Islet precursor cell (in vitro differentiated cells): ENCODE data around the gene NFIL3.
"Not testable (repeated sequence)": the region's sequence is repeated elsewhere in the genome, so short reads cannot be mapped to it uniquely, and the experiment has no call there.

Experiments used
- DNase-seq: peaks from one replicate; pipeline ENCODE4 v3.0.0-alpha.2; 2018

NFIL3 gene, protein sequence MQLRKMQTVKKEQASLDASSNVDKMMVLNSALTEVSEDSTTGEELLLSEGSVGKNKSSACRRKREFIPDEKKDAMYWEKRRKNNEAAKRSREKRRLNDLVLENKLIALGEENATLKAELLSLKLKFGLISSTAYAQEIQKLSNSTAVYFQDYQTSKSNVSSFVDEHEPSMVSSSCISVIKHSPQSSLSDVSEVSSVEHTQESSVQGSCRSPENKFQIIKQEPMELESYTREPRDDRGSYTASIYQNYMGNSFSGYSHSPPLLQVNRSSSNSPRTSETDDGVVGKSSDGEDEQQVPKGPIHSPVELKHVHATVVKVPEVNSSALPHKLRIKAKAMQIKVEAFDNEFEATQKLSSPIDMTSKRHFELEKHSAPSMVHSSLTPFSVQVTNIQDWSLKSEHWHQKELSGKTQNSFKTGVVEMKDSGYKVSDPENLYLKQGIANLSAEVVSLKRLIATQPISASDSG

DNA sequence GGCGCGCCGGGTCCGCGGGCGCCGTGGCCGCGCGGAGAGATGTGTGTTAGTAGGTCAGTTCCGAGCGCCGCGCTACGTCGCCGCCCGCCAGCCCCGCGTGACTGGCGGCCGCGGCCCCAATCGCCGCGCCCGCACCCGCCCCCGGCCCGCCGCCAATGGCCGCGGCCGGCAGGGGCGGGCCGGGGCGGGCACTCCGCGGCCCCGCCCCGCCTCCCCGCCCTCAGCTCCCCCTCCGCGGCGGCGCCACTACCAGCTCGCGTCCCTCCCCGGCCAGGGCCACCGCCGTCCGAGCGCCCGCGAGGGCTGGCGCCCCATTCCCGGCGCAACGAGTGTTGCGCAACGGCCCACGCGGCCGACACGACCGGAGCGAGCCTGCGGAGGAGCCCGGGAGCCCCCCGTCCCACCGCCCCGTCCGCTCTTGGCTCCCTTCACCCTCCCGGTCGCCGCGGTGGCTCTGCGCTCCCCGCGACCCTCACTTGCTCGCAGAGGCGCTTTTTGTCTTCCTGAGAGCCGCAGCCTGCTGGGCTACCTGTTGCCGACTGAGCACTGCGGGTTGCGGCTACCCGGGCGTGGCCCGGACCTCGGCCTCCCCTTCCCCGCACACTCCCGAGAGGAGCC is at the start of gene NFIL3:
NFIL3 (minus strand) TSS at position 48 of the 618 bp plus-strand sequence. CDS start 13,098 bp downstream, outside the sequence.
- peak; percentile 86 for DNase-seq

DNA sequence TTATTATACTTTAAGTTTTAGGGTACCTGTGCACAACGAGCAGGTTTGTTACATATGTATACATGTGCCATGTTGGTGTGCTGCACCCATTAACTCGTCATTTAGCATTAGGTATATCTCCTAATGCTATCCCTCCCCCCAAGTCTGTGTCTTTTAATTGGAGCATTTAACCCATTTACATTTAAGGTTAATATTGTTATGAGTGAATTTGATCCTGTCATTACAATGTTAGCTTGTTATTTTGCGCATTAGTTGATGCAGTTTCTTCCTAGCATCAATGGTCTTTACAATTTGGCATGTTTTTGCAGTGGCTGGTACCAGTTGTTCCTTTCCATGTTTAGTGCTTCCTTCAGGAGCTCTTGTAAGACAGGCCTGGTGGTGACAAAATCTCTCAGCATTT is 47.9 kb upstream of the NFIL3 start:
- not testable (repeated sequence) for DNase-seq

DNA sequence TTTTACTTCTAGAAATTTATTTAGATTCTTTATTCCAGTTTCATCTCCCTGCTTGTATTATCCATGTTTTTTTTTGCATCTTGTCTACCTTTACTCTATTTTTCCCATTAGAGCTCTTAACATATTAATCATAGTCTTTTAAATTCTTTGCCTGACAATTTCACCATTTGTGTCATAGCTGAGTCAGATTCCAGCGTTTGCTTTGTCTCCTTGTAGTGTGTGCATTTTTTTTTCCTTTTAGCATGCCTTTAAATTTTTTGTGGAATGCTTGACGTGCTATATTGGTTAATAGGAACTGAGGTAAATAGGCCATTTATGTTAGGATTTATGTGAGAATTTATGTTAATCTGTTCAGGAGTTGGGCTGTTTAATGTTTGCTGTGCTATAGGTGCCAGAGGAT is 41.8 kb upstream of the NFIL3 start:
- no peak for DNase-seq

DNA sequence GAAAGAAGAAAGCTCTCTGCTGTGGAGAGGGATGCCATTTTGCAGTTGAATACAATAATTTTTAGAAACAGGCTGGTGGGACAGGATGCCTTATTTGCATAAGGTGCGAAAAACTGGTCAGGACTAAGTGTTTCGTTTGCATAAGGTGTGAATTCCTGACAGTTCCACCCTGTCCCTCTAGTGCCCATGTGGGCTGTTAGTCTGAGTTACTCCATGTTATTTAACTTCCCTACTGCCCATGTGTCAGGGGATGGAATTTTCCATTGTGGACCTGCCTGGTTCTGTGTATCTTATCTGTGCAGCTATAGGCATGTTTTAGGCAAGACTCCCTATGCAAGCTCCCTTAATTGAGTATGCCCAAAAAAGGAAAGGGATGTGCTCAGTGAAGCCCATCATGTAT is 35.3 kb upstream of the NFIL3 start:
- DNase-seq: no peak

DNA sequence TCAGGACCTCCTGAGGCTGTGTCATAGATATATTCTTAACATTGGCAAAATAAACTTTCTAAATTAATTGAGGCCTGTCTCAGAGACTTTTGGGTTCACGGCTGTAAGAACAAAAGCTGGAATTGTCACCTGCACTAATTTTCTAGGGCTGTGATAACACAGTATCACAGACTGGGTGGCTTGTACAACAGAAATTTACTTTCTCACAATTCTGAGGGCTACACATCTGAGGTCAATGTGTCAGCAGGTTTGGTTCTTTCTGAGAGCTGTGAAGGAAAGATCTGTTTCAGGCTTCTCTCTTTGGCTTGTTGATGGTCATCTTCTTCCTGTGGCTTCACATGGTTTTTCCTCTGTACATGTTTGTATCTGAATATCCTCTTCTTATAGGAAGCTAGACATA is 29.2 kb upstream of the NFIL3 start:
- DNase-seq: no peak

DNA sequence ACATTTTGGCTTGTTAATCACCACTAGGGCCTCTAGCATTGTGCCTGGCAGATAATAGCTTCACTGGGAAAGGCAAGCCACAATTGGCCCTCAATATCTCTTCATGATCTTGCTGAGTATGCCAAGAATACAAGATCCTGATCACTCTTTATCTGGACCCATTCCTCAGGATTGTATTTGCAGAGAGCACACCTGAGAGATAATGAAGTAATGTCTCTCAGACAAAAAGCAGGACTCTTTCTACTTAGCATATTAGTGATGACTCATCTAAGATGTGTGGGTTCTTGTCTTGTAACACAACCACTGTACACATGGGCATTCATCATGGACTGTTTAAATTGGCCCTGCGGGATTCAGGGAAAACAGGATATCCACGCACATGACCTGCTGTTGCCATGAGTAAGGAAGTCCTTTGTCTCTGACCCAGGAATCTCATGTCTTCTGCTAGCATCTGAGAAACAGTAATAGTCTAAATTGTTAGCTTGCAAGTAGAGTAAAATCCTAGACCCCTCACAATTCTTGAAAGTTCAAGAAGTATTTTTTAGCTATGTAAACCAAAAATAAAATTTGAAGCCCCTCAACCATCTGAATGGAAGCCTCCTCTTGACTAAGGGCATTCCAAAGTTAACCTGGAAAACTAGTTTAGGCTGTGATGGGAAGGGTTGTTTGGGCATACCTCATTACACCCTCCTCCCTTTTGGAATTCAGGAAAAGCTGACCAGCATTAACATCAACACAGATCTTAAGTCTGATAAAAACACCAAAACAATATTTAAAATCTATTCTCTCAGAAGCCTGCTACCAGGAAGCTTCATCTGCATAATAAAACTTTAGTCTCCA is 28.0 kb upstream of the NFIL3 start:
- DNase-seq: peak; percentile 88

DNA sequence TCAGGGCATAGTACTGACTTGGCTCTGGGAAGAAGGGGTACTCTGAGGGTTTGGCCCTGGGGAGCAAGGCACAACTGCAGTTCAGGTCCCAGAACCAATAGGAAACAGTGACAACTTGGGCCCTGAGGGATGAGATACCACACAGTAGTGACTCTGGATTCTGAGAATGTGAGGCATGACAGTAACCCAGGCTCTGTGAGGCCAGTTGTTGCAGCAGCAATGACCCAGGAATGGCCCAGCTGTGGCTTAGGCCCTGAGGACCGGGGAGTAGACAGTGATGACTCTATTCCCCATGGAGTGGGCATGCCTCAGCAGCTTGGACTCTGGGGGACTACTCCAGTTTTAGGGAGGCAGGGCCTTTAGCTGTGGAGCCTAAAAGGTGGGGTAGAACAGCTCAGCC is 21.5 kb upstream of the NFIL3 start:
- peak; percentile 64 for DNase-seq

DNA sequence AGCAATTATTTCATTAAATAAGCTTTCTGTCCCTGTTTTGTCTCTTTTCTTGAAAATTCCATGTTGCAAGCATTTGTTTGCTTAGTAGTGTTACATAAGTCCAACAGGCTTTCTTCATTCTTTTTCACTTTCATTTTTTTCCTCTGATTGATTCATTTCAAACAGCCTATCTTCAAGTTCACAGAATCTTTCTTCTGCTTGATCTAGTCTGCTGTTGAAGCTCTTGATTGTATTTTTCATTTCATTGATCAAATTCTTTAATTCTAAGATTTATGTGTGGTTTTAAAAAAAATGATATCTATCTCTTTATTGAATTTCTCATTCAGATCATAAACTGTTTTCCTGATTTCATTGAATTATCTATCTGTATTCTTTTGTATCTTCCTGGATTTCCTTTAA is 20.4 kb upstream of the NFIL3 start:
- no peak for DNase-seq

DNA sequence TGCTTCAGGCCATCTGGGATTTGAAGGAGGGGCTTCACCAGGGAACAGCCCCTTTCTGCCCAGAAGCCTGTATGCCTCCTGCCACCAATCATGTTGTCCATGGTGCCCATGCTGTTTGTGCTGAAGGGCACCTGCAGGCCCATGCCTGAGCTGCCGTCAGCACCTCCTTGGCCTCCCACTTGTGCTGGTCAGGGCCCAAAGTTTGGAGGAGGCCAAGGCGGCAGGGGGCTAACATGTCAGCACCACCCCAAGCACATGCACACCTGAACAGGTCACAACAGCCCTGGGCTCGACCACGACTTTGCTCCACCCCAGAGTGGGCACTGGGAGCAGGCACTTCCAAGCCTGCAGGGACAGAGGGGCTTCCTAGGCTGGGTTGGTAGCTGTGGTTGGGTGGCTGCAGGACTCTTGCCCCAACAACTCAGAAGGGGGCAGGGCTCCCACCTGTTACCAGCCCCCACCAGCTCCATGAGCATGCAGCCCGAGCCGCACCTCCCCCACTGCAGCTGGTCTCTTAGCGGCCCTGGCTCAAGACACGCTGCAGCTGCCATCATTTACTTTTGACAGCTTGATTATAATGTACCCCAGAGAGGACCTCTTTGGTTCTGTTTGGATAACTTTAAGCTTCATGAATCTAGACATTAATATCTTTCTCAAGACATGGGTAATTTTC is 19.8 kb upstream of the NFIL3 start:
- DNase-seq: no peak

DNA sequence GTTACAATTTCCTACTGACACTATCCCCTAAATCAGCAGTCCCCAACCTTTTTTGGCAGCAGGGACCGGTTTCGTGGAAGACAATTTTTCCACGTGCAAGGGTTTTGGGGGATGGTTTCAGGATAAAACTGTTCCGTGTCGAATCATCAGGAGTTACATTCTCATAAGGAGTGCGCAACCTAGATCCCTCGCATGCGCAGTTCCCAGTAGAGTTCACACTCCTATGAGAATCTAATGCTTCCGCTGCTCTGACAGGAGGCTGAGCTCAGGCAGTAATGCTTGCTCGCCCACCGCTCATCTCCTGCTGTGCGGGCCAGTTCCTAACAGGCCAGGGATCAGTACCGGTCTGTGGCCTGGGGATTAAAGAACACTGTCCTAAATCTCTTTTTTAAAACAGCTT is 13.2 kb upstream of the NFIL3 start:
- DNase-seq: no peak

DNA sequence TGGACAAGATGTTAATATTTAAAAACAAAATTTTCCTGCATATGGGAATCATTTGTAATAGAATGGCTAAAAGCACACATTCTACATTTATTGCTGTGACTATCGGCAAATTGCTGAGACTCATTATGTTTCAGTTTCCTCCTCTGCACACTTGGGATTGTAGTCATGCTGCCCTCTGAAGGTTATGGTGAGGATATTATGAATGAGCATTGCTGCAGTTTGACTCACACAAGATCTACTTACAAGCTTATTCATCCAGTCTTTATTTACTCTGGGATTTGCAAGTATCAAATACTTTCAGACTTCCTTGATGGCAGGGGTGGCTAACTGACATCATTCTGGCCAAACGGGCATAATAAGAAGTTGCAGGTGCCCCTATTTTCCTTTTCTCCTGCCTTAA is 9.5 kb upstream of the NFIL3 start:
- no peak for DNase-seq

DNA sequence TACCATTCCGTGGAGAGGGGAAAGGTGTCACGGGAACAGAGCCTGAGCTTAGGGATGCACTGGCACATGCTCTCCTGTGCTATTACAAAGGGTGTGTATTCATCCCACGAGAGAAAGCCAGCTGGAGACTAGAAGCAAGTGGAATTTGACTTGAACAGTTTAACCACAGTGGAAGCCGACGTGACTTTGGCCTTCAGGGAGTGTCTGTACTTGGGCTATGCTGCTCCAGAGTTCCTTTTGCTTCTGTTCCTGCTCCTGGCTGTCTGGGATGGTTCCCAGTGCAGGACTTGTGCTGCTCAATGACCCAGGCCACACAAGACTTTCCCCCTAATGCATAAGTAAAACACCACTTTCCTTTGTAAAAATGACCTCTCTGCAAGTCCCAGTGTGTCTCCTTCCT is 7.9 kb upstream of the NFIL3 start:
- DNase-seq: no peak

DNA sequence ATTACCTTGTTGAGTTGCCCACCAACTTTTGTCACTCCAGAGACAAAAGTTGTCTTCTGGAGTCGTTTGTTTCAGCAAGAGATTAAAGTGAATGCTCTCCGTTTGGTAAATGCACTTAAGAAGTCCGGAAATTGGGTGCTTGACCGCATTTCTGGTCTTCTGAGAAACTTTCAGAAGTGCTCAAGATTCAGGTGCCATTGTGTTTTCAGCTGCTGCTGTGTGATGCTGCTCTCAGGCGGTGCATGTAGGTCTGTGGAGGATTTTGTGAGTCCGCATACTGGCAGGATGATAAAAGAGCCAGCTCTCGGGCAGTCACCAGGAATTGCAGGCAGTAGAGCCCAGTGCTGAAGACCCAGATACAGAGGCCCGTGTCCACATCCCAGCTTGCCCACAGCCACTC is 5.9 kb upstream of the NFIL3 start:
- DNase-seq: no peak

DNA sequence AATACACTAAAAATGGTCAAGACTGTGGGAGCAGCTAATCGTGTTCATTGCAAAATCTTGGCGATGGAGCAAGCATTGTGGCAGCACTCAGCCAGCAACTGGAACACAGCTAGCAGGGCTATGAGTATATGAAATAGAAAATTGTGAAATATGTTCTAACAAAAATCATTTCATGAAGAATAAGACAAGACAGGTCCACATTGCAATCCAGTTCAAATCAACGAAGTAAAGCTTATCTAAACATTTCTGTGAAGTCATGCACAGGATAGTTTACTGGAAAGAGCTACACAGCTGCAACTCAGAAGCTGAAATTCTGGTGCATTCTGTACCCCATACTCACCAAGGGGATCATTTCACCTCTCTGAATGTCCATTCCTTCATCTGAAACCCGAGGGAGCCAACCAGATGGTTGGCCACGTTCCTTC is 5.3 kb upstream of the NFIL3 start:
- no peak for DNase-seq

DNA sequence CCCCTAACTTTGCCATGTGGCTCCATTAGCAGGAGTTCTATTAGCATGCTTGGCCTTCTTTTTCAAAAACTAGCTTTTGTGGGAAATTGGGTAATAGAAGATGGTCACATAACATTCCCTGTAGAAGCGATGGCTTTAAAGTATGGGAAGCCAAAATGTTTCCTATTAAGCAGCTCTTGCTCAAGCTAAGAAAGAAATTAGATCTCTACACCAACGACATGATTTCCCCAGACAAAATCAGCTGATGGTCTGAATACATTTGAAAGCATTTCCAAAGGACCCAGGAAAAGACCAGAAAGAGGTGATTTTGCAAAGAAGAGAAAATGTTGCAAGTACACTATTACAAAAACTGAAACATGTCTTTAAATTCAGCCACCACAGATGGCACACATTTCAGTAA is 4.8 kb upstream of the NFIL3 start:
- DNase-seq: no peak

DNA sequence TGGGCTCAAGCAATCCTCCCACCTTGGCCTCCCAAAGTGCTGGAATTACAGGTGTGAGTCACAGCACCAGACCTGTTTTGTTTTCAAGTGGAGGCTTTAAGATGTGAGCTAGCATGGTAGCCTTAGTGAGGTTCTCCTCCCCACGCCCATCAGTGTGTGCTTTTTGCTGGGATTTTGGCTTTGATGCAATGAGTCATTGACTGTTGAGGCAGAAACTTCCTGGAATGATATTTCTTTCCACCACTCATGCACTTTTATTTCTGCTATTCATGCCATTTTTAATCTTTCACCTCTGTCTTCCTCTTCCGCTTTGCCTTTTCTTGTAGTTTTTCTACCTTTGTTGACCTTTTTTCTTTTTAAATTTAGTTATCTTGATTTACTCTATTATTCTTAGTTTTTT is 4.2 kb upstream of the NFIL3 start:
- no peak for DNase-seq

DNA sequence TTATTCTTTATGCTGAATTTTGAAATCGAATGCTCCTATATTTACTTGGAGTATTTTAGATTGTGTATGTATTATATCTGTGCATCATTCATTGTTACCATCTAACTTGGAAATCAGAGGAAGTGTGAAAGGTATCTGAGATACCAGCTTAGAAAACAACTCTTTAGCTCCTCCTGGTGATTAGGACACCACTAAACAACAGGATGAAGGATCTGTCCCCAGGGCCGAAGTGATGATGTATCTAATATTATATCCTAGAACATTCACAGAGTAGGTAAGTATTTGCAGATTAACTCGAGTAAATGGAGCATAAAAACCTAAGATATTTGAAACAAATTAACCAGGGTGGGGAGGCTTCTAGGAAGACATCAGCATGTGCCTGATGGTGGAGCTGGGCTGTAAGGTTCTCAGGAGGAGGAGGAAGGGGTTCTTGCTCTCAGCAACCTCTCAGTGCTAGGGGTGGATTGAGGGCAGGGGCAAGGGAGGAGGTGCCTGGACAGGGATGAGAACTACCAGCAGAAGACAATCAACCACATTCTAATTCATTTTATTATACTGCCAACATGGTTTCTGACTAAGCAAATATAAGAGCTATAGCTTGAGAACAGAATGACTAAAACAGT is 2.6 kb upstream of the NFIL3 start:
- DNase-seq: no peak

DNA sequence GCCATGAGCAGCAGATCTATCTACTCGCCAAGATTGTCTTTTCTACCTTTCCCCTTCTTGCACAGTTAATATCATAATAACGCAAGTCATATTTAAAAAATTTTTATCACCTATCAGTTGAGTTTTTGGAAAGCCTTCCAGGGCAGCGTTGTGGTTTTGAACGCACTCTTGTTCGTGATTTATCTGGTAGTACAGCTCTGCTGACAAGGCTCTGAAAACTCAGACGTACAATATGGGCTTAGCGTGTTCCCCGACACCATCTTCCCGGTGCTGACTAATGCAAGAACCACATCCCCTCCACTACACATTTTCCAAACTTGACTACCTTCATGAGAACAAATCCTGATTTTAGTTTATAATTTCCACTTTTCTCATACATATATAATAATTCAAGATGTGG is 1.6 kb upstream of the NFIL3 start:
- no peak for DNase-seq

DNA sequence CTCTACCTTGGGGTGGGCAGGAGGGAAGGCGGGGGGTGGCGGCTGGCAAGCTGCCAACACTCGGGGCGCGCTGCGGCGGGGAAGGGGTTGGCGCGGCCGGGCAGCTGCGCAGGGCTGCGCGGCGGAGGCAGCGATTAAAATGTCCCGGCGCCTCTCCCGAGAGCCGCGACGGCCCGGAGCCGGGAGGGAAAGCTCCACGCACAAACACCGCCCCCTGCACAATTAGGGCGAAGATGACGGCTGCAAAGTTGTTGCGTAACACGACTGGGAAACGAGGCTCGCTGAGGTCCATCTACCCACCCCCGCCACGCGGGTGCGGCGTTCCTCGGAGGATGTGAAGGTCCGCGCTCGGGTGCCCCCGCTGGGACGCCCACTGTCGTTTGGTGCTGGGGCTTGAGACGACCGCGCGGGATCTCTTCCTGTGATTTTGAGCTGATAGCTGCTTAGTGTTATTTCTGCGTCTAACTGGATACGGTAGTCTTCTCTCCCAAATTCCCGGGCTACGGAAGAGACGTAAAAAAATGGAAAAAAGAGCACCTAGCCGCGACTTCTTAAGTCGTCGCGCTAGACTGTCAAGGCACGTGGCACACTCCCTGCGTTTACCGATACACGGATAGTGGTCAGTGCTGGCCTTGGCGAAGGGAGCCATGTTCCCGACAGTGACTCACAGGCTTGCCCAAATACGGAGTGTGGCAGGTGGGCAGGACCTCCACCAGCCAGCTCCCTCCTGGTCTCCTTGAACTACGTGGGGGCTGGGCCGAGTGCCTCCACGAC is 958 bp upstream of the NFIL3 start:
- peak; percentile 76 for DNase-seq

DNA sequence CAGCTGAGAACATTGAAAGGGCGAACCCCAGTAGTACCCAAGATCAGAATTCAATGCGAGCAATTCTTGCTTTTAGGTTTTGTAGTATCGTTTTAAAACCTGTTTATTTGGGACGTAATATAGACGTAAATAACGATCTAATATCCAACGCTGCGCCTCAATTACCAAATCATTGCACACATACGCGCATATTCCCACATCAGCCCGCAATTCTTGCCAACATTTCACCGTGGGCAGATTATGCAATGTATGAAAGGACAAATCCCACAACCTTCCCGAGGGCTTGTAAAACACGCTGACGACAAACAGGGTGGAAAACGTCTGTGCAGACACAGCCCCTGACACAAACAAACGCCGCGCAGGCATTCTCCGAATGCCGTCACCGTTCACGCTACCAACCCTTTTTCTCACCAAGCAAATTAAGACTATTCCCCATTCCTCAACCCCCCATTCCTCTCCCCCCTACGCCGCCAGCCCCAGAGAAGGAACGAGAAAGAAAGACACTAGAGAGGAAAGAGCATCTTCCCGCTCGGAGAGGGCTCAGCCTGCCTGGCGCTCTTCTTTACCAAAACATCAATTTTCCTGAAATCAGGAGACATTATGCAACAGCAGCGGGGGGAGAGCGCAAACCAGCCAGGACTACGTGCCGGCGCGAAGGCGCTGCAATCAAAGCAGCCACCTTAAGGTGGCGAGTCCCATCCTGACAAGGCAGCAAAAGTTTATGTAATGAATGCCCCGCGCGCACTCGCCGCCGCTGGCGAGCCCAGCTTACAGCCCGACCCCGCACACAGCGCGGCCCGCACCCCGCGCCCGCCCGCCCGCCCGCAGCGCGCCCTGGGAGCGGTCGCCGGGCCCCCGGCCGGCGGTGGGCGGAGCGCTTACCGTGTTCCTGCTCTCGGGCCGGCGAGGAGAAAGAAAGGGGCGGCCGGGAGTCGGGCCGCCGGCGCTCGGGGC is 597 bp downstream of the NFIL3 start:
- peak; percentile 79 for DNase-seq
